Endothelial cell of umbilical vein (primary cell): ENCODE data around the gene GPBAR1. TPM values are rescaled to one million over a fixed set of nuclear protein-coding genes. Genes with fewer than 3 reads are reported as not detected.

Experiments used
- BruUV-seq: library from RNA; stranded (reverse); fragments of 400-500 nt; replicated peaks from 2 replicates; lab custom pipeline; 2021; lab: Mats Ljungman, UMichigan
- CTCF ChIA-PET: fragments of 300-600, 350-600 bp; sonication (Branson Sonifier 250); formaldehyde crosslinking; loops from one replicate; lab custom pipeline; 2021; ENCODE audit warnings: antibody characterized with exemption, inconsistent platforms; lab: Charles Lee
- POLR2A ChIA-PET: fragments of 300-600, 350-600 bp; sonication (Branson Sonifier 250); formaldehyde crosslinking; loops from one replicate; lab custom pipeline; 2021; ENCODE audit warnings: antibody characterized with exemption, inconsistent platforms; lab: Charles Lee
- DNase-seq: peaks from one replicate; pipeline ENCODE4 v3.0.0-alpha.2; 2011; ENCODE audit warnings: low read depth, low spot score
- FAIRE-seq: peaks from 2 replicates; lab custom pipeline; 2011; peaks lifted over from hg19 to GRCh38; lab: Jason Lieb, UNC
- H2AFZ ChIP-seq: 2 replicates; pipeline ENCODE4 v1.6.0; 2012; ENCODE audit warnings: low read depth, low read length, control low read depth, inconsistent platforms
- H3K27ac ChIP-seq: 2 replicates; pipeline ENCODE4 v1.5.1; 2011; ENCODE audit warnings: low read depth, mild to moderate bottlenecking, control low read depth, low read length, moderate library complexity; ENCODE audit not compliant: insufficient read depth
- H3K27me3 ChIP-seq, 2 experiments: 2 replicates each; pipeline versions ENCODE4 v1.6.0 to v1.6.1; 2011; ENCODE audit warnings: low read length in 2 of 2, mixed read lengths in 1 of 2; ENCODE audit not compliant: control insufficient read depth in 2 of 2, insufficient read depth in 2 of 2
- H3K36me3 ChIP-seq, 2 experiments: 2 replicates in 1 of 2; 3 replicates in 1 of 2; pipeline ENCODE4 v1.5.1; 2011; ENCODE audit warnings: low read length in 2 of 2, mild to moderate bottlenecking in 1 of 2, moderate library complexity in 1 of 2; ENCODE audit not compliant: control insufficient read depth in 2 of 2, insufficient read depth in 2 of 2; ENCODE audit errors: extremely low read depth in 1 of 2
- H3K4me1 ChIP-seq: 3 replicates; pipeline ENCODE4 v1.5.1; 2011; ENCODE audit warnings: mild to moderate bottlenecking, low read length; ENCODE audit not compliant: control insufficient read depth, insufficient read depth; ENCODE audit errors: extremely low read depth
- H3K4me2 ChIP-seq: 2 replicates; pipeline ENCODE4 v1.6.1; 2011; ENCODE audit warnings: low read length, control low read depth, mixed read lengths; ENCODE audit not compliant: insufficient read depth
- H3K4me3 ChIP-seq, 3 experiments: fragments of 200-600 bp in 1 of 3; sonication (generic), shearing (Covaris generic) in 1 of 3; replicated peaks in 1 of 3; 2 replicates each; pipeline ENCODE4 v1.5.1; 2011 to 2016; ENCODE audit warnings: control low read depth in 3 of 3, low read length in 3 of 3, mild to moderate bottlenecking in 2 of 3, inconsistent platforms in 1 of 3, low read depth in 1 of 3, moderate library complexity in 1 of 3; ENCODE audit not compliant: insufficient read depth in 1 of 3
- H3K79me2 ChIP-seq: 2 replicates; pipeline ENCODE4 v1.6.0; 2012; ENCODE audit warnings: low read length, inconsistent platforms; ENCODE audit not compliant: control insufficient read depth, insufficient read depth
- H3K9ac ChIP-seq: replicated peaks from 2 replicates; pipeline ENCODE3; 2011; ENCODE audit warnings: low read length, control low read depth; ENCODE audit not compliant: insufficient read depth; ENCODE audit errors: extremely low read depth
- H3K9me1 ChIP-seq: replicated peaks from 3 replicates; pipeline ENCODE4 v1.6.0; 2011; ENCODE audit warnings: mild to moderate bottlenecking, low read length; ENCODE audit not compliant: control insufficient read depth, insufficient read depth; ENCODE audit errors: extremely low read depth
- H3K9me3 ChIP-seq: replicated peaks from 2 replicates; pipeline ENCODE4 v1.5.1; 2012; ENCODE audit warnings: low read length, inconsistent platforms; ENCODE audit not compliant: control insufficient read depth, insufficient read depth
- H4K20me1 ChIP-seq: replicated peaks from 2 replicates; pipeline ENCODE3; 2011; ENCODE audit warnings: mild to moderate bottlenecking, low read length; ENCODE audit not compliant: control insufficient read depth, insufficient read depth; ENCODE audit errors: extremely low read depth
- EZH2 ChIP-seq: IDR thresholded peaks from 2 replicates; pipeline ENCODE4 v1.6.1; 2012; ENCODE audit warnings: borderline replicate concordance, low read depth, mild to moderate bottlenecking, moderate library complexity, low read length, inconsistent platforms; ENCODE audit not compliant: severe bottlenecking
- FOS ChIP-seq: IDR thresholded peaks from 2 replicates; pipeline ENCODE4 v1.6.1; 2011; ENCODE audit warnings: mild to moderate bottlenecking, low read length, moderate library complexity, borderline replicate concordance; ENCODE audit not compliant: insufficient read depth
- GATA2 ChIP-seq: IDR thresholded peaks from 2 replicates; pipeline ENCODE4 v1.7.0; 2011; ENCODE audit warnings: low read depth, mild to moderate bottlenecking, moderate library complexity, mixed read lengths, low read length; ENCODE audit not compliant: insufficient read length, insufficient read depth
- JUN ChIP-seq: IDR thresholded peaks from 2 replicates; pipeline ENCODE4 v1.6.1; 2011; ENCODE audit warnings: borderline replicate concordance, low read depth; ENCODE audit not compliant: insufficient read length, insufficient read depth
- MYC ChIP-seq: IDR thresholded peaks from one replicate; pipeline ENCODE4 v1.6.1; 2011; ENCODE audit warnings: mild to moderate bottlenecking, low read depth, low read length
- POLR2A ChIP-seq: IDR thresholded peaks from 2 replicates; pipeline ENCODE4 v1.6.1; 2012; ENCODE audit warnings: low read depth, mild to moderate bottlenecking, control low read depth, low read length
- POLR2AphosphoS5 ChIP-seq: IDR thresholded peaks from 2 replicates; pipeline ENCODE4 v1.6.1; 2012; ENCODE audit warnings: low read depth, mild to moderate bottlenecking, control low read depth, low read length, moderate library complexity; ENCODE audit not compliant: insufficient read depth
- dilution Hi-C: fragments of 300-500 bp; cut with MboI; formaldehyde crosslinking; loops from one replicate; pipeline ENCODE4 v1.15.0; 2019; ENCODE audit warnings: low sequenced_read_pairs; ENCODE audit not compliant: extremely low pct_ligation_motif_present
- intact Hi-C: fragments of 100-400 bp; cut with micrococcal nuclease; formaldehyde crosslinking; loops from one replicate; pipeline ENCODE4 v1.10.0; 2022
- polyA plus RNA-seq, 4 experiments: library from polyadenylated mRNA; depleted of rRNA in 3 of 4; stranded (reverse) in 3 of 4; unstranded in 1 of 4; fragments of >200 nt; gene quantifications; 2 replicates each; pipeline versions ENCODE4 v1.2.1 to v1.2.3, GENCODE V29; 2011 to 2012; ENCODE audit warnings: missing spikeins in 1 of 4
- total RNA-seq: library from RNA; stranded (reverse); gene quantifications from 2 replicates; pipeline ENCODE4 v1.2.3, GENCODE V29; 2021
- TF ChIP-seq, protein P1 (sequence below): IDR thresholded peaks from 2 replicates; pipeline ENCODE4 v1.6.1; 2011; ENCODE audit not compliant: insufficient read depth, insufficient read length
- TF ChIP-seq, protein P2 (sequence below), 2 donors: IDR thresholded peaks; 1 replicate in 1 of 2; 2 replicates in 1 of 2; pipeline ENCODE4 v1.5.1; 2011; ENCODE audit warnings: low read length in 2 of 2, mild to moderate bottlenecking in 2 of 2, moderate library complexity in 2 of 2, control low read depth in 1 of 2, inconsistent platforms in 1 of 2, low read depth in 1 of 2; ENCODE audit not compliant: insufficient read depth in 1 of 2; ENCODE audit errors: extremely low read depth in 1 of 2

The GPBAR1 gene
- total and polyA plus RNA-seq, 2 donors (not counting 3 experiments of a cell fraction or from before 2014, with no cell fraction given), result 0.14 to 0.75 TPM

DNA sequence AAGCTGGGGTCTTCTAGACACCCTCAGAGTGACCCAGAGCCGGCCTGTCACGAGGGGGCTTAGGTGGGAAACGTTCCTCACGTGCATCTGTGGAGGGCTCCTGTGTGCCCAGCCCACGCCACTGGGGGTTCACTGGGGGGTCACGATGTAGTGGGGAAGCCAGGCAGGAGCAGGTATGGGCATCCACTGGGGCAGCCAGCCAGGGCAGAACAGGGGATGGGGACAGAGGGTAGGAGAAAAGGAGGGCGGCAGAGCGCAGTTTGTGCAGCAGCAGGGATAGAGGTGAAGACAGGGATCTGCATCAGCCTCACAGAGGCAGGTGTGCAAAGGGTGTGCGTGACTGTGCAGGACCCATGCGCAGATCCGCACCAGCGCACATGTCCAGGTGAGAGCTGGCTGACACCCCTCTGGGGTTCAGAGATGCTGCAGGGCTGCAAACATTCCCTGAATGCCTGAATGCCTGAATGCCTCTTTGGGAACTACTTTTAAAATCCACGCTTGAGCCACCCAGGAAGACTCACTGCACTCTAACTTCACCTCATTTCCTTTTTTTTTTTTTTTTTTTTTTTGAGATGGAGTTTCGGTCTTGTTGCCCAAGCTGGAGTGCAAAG, 19.6 kb downstream of the GPBAR1 start:
- Histone ChIP-seq H3K9me3 (no peaks in the 10 kb centered on the region), H4K20me1 (no peaks in the 10 kb centered on the region), H3K4me3 (no peak overlapping the region), H3K27me3 (no peaks in the 10 kb centered on the region), H3K9me1 (no peaks in the 10 kb centered on the region), H3K36me3 (peaks cover 12 to 58% of the 10 kb centered on the region in 2 experiments), H3K79me2 (peaks cover 39% of the 10 kb centered on the region), H2AFZ (no peak overlapping the region), H3K27ac (no peak overlapping the region), H3K4me2 (no peak overlapping the region), H3K4me1 (peaks cover 26% of the 10 kb centered on the region), H3K9ac (no peak overlapping the region)
- ChIA-PET CTCF (no interaction called here), POLR2A (no interaction called here)
- DNase-seq, result no peak
- intact Hi-C loops (no loop called here), dilution Hi-C loops (no loop called here)
- TF ChIP-seq, protein P1, sequence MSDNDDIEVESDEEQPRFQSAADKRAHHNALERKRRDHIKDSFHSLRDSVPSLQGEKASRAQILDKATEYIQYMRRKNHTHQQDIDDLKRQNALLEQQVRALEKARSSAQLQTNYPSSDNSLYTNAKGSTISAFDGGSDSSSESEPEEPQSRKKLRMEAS, result no peak
- no peak for TF ChIP-seq POLR2A
- TF ChIP-seq FOS, result no peak
- TF ChIP-seq MYC, result no peak
- no peak for TF ChIP-seq POLR2AphosphoS5
- TF ChIP-seq GATA2, result no peak
- BruUV-seq, result no TSS peak
- FAIRE-seq, result no peak

DNA sequence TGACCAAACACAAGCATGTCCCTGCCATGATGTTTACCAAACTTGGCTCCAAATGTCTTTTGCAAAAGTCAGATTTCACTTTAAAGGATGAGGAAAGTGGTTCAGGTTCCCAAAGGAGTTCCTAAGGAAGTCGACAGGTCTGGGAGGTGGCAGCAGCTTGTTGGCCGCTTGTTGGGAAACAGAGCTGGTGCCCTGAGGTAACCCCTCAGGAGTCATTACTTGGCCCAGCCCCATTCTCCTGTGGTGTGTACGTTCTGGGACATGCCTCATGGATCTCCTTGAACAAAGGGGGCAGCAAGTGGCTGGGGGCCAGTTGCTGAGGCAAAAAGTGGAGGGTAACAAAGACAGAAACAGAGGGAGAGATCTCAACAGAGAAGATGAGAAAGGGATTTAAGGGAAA, 20.6 kb downstream of the GPBAR1 start:
- Histone ChIP-seq H3K27ac (no peak overlapping the region), H3K79me2 (peaks cover 50% of the 10 kb centered on the region), H3K9ac (no peak overlapping the region), H3K9me1 (no peaks in the 10 kb centered on the region), H3K4me2 (no peak overlapping the region), H3K27me3 (no peaks in the 10 kb centered on the region), H3K4me1 (peaks cover 37% of the 10 kb centered on the region), H4K20me1 (no peaks in the 10 kb centered on the region), H3K4me3 (no peak overlapping the region), H2AFZ (no peak overlapping the region), H3K9me3 (no peaks in the 10 kb centered on the region), H3K36me3 (peaks cover 12 to 48% of the 10 kb centered on the region in 2 experiments)
- DNase-seq (no peak), FAIRE-seq (no peak)
- no TSS peak for BruUV-seq
- ChIA-PET POLR2A (no interaction called here), CTCF (interaction anchor here (1.5 kb wide), 1 partner anchor 8 kb away, joined by 7 read pairs; no protein-coding TSS in a partner anchor)
- no peak for TF ChIP-seq POLR2A
- TF ChIP-seq EZH2, result no peak
- no peak for TF ChIP-seq MYC
- TF ChIP-seq POLR2AphosphoS5, result no peak
- TF ChIP-seq, protein P2, sequence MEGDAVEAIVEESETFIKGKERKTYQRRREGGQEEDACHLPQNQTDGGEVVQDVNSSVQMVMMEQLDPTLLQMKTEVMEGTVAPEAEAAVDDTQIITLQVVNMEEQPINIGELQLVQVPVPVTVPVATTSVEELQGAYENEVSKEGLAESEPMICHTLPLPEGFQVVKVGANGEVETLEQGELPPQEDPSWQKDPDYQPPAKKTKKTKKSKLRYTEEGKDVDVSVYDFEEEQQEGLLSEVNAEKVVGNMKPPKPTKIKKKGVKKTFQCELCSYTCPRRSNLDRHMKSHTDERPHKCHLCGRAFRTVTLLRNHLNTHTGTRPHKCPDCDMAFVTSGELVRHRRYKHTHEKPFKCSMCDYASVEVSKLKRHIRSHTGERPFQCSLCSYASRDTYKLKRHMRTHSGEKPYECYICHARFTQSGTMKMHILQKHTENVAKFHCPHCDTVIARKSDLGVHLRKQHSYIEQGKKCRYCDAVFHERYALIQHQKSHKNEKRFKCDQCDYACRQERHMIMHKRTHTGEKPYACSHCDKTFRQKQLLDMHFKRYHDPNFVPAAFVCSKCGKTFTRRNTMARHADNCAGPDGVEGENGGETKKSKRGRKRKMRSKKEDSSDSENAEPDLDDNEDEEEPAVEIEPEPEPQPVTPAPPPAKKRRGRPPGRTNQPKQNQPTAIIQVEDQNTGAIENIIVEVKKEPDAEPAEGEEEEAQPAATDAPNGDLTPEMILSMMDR (IDR thresholded peaks at IDR 0.05; ENCODE audit: extremely low read depth in 1 of 2, insufficient read depth in 1 of 2, low read depth in 1 of 2, low read length in 2 of 2), result no peak
- TF ChIP-seq FOS, result no peak
- no peak for TF ChIP-seq JUN
- no peak for TF ChIP-seq GATA2
- TF ChIP-seq, protein P1, result no peak
- intact Hi-C loops, result no loop called here
- dilution Hi-C loops, result no loop called here
